ENCODE results near the gene TUBGCP3. TPM values are rescaled to one million over a fixed set of nuclear protein-coding genes. Genes with fewer than 3 reads are reported as not detected.

Gene TUBGCP3
- total RNA-seq, 3 donors from 2014 or later (not counting 1 experiment from before 2014, with no cell fraction given) = 43.0 to 57.9 (median 53.6) TPM

- Mint-ChIP-seq H3K4me3 (no peak overlapping the region), H3K36me3 (no peaks in the 10 kb centered on the region), H3K27ac (no peak overlapping the region), H3K4me1 (peaks cover 5 to 7% of the 10 kb centered on the region in 2 donors), H3K9me3 (no peaks in the 10 kb centered on the region), H3K27me3 (ENCODE audit: low read depth in 2 of 2) (no peaks in the 10 kb centered on the region)
- ATAC-seq (no peak), DNase-seq (no peak)
- WGBS (ENCODE audit: insufficient coverage) = 98% methylated on average over 11 of the region's 12 CpGs
- Histone ChIP-seq H3K27ac (ENCODE audit: low read length) (no peak overlapping the region), H3K9me3 (ENCODE audit: control insufficient read depth, insufficient read depth, low read length) (no peaks in the 10 kb centered on the region), H3K36me3 (ENCODE audit: control insufficient read depth, insufficient read depth, low read length) (no peaks in the 10 kb centered on the region), H3K27me3 (ENCODE audit: control insufficient read depth, insufficient read depth, low read length) (no peaks in the 10 kb centered on the region), H3K4me3 (ENCODE audit: low read length) (no peak overlapping the region), H3K4me1 (ENCODE audit: control insufficient read depth, insufficient read depth, low read length) (no peaks in the 10 kb centered on the region)
- no peak for TF ChIP-seq CTCF (IDR thresholded peaks at IDR 0.05)
- intact Hi-C loops (cut with micrococcal nuclease) = no loop called here
Measured at GRCh38 chr13:112531263-112531794, 56.6 kb downstream of the TUBGCP3 start.

DNA sequence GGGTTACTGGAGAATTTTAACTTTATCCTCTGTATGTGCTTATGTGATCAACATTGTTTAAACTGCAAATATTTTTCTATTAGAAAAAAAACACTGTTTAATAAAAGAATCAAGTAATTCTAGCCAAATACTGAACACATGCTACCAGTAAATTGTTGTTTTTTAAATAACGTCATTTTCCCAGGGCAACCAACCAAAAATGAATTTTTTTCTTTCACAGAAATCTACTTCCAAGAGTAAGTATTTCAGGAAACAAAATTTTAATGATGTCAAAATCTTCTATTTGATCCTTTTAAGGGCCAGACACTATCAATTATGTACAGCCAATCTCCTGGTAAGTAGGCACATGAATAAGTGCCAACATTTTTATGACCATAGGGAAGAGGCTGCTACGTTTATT is 57.1 kb downstream of the TUBGCP3 start:
- no peaks in the 10 kb centered on the region for H3K4me1 ChIP-seq (ENCODE audit: control insufficient read depth, insufficient read depth, low read length)
- H3K27ac ChIP-seq (ENCODE audit: low read length) = no peak overlapping the region
- Mint-ChIP-seq H3K9me3 (no peaks in the 10 kb centered on the region), H3K27me3 (ENCODE audit: low read depth in 2 of 2) (no peaks in the 10 kb centered on the region), H3K36me3 (no peaks in the 10 kb centered on the region), H3K4me3 (no peak overlapping the region), H3K27ac (no peak overlapping the region), H3K4me1 (peaks cover 5 to 7% of the 10 kb centered on the region in 2 donors)
- no peaks in the 10 kb centered on the region for H3K36me3 ChIP-seq (ENCODE audit: control insufficient read depth, insufficient read depth, low read length)
- no peaks in the 10 kb centered on the region for H3K27me3 ChIP-seq (ENCODE audit: control insufficient read depth, insufficient read depth, low read length)
- TF ChIP-seq CTCF (IDR thresholded peaks at IDR 0.05) = no peak
- DNase-seq = no peak
- H3K9me3 ChIP-seq (ENCODE audit: control insufficient read depth, insufficient read depth, low read length) = no peaks in the 10 kb centered on the region
- no peak for ATAC-seq
- H3K4me3 ChIP-seq (ENCODE audit: low read length) = no peak overlapping the region
- intact Hi-C loops (cut with micrococcal nuclease) = no loop called here
- WGBS (ENCODE audit: insufficient coverage) = 83% methylated on average over 1 of the region's 2 CpGs

DNA sequence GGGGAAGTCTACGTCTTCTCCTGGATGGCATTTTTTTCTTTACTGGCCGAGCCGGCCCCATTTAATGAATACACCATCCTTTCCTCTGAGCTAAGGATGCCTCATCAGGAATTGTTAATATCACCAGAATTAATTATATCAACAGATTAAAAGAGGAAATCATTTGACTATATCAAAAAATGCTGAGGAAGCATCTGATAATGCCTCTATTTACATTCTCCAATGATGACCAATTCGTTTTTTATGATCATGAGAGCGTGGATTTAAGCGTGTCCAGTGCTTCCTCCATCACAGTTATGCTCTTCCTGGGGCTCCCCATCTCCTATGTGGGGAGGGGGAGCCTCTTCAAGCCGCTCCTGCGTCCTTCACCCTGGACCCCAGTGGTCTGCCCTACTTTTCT is 58.7 kb downstream of the TUBGCP3 start:
- Histone ChIP-seq H3K4me3 (ENCODE audit: low read length) (no peak overlapping the region), H3K9me3 (ENCODE audit: control insufficient read depth, insufficient read depth, low read length) (no peaks in the 10 kb centered on the region), H3K36me3 (ENCODE audit: control insufficient read depth, insufficient read depth, low read length) (no peaks in the 10 kb centered on the region), H3K27me3 (ENCODE audit: control insufficient read depth, insufficient read depth, low read length) (no peaks in the 10 kb centered on the region), H3K4me1 (ENCODE audit: control insufficient read depth, insufficient read depth, low read length) (no peaks in the 10 kb centered on the region), H3K27ac (ENCODE audit: low read length) (no peak overlapping the region)
- Mint-ChIP-seq H3K4me1 (peaks cover 5 to 7% of the 10 kb centered on the region in 2 donors), H3K36me3 (no peaks in the 10 kb centered on the region), H3K4me3 (no peak overlapping the region), H3K9me3 (no peaks in the 10 kb centered on the region), H3K27ac (no peak overlapping the region), H3K27me3 (ENCODE audit: low read depth in 2 of 2) (no peaks in the 10 kb centered on the region)
- intact Hi-C loops (cut with micrococcal nuclease) = no loop called here
- 94% methylated on average over 5 of the region's 8 CpGs for WGBS (ENCODE audit: insufficient coverage)
- TF ChIP-seq CTCF (IDR thresholded peaks at IDR 0.05) = no peak
- ATAC-seq = no peak
- no peak for DNase-seq
